GM18502 (cell line): ENCODE measurements around the gene NSMF.
"Not testable (repeated sequence)": the region's sequence is repeated elsewhere in the genome, so short reads cannot be mapped to it uniquely, and the experiment has no call there.

Experiments
- ATAC-seq: cut with Tn5 transposase; IDR thresholded peaks from one replicate; pipeline ENCODE4 v1.9.1; 2021; ENCODE audit warnings: mild to moderate bottlenecking; ENCODE audit not compliant: unreplicated experiment, poor library complexity

Gene NSMF

GRCh38 chr9:137417161-137418021 is 41.7 kb downstream of the NSMF start:
- ATAC-seq, result no peak

DNA sequence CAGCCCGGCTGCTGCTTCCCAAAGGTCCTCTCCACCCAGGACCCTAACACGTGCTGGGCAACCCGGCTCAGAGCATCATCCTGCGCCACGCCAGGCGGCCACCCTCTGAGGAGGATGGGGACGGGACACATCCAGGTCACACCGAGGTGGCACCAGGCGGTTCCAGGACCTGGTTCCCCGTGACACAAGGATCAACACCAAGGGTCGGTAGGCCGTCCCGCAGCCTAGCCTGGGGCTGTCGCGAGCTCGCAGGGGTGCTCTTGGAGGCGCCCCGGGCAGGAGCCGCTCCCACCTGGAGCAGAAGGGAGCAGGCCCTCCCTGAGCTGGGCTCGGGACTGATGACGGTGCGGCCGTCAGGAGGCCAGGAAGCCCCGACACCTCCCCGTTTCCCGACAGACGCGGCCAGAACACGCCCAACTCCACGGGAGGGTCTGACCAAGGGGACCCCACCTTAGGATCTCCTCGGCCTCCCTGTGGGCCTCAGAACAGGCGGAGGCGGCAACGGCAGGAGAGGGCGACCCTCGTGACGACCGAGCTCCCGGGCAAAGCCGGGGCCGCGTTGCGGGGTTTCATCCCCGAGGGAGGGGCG is 42.5 kb downstream of the NSMF start:
- ATAC-seq, result no peak

- ATAC-seq, result no peak
Measured at GRCh38 chr9:137416006-137416562, 43.0 kb downstream of the NSMF start.

DNA sequence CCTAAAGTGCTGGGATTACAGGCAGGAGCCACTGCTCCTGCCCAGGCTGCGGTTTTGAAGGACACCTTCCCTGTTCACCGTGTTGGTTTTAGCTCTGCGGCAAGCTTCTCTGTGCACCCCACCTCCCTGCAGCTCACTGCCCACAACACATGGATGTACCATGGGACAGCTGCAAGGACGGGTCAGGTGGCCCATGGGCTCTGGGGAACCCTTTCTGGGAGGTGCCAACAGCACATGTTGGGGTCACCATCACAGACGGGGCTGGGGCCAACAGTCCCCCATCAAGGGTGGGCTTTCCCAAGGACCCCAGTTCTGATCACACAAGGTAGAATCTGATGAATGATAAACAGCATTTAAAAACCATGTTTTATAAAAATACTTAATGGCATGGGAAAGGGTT is 43.7 kb downstream of the NSMF start:
- ATAC-seq, result no peak

DNA sequence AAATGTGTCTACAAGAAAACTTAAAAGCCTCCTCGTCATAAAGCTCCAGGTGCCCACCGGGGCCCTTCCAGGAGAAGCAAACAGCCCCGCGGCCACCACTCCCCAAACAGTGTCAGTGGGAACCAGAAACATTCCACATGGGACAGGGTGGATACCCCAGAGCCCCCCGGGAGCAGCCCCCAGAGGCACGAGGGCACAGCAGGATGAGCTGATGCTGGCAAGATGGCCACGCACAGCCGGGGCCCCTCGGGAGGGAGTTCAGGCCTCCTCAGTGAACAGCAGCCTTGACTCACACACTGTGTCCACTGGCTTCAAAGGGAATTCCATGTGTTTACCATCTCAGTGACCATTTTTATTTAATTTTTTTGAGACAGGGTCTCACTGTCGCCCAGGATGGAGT is 46.7 kb downstream of the NSMF start:
- no peak for ATAC-seq

GRCh38 chr9:137411645-137412380 is 47.3 kb downstream of the NSMF start:
- no peak for ATAC-seq

DNA sequence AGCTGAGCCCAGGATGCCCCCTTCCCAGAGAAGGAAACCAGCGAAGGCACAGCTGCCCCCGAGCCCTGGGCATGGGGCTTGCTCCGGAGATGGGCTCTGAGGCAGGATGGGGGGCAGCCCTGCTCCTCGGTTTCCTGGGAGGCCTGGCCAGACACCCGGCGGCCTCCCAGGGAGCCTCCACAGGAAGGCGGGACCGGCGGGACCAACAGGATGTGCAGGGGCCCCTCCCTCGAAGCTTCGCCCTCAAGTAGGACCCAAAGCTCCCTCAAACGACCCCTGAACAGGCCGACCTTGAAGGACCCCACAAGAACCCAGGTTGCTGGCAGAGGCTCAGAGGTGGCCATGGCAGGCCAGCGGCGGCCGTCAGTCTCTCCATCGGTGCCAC is 47.9 kb downstream of the NSMF start:
- no peak for ATAC-seq

- no peak for ATAC-seq
Measured at GRCh38 chr9:137410891-137411249, 48.3 kb downstream of the NSMF start.

GRCh38 chr9:137410236-137410890 is 48.8 kb downstream of the NSMF start:
- ATAC-seq, result not testable (repeated sequence)

GRCh38 chr9:137409515-137409914 is 49.6 kb downstream of the NSMF start:
- ATAC-seq, result no peak

DNA sequence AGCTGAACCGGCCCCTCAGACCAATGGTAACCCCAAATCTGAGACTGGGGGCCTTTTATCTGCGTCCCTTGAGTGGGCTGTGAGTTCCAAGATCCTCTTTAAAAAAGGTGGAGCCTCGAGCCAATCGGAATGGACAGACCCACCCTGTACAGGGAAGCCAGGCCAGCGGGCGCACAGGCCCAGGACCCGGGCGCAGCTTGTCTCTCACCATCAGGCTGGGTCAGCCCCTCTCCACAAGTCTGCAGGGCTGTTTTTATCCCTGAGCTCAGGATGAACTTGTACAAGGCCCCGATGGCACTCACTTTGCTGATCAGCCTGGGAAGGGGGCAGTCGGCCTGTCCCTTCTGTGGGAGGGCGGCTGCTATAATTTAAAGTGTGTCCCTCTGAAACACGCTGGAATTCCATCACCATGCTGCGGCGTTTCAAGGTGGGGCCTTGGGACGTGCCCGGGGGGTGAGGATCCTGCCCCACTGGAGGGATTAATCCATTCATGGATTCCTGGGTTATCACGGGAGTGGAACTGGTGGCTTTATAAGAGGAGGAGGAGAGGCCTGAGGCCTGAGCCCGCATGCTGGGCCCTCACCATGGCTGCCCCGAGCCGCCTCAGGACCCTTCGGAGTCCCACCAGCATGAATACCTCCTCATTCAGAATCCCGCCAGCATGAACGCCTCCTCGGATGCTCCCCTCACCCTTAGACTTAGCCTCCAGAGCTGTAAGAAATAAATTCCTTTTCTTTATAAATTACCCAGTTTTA is 50.3 kb downstream of the NSMF start:
- no peak for ATAC-seq

DNA sequence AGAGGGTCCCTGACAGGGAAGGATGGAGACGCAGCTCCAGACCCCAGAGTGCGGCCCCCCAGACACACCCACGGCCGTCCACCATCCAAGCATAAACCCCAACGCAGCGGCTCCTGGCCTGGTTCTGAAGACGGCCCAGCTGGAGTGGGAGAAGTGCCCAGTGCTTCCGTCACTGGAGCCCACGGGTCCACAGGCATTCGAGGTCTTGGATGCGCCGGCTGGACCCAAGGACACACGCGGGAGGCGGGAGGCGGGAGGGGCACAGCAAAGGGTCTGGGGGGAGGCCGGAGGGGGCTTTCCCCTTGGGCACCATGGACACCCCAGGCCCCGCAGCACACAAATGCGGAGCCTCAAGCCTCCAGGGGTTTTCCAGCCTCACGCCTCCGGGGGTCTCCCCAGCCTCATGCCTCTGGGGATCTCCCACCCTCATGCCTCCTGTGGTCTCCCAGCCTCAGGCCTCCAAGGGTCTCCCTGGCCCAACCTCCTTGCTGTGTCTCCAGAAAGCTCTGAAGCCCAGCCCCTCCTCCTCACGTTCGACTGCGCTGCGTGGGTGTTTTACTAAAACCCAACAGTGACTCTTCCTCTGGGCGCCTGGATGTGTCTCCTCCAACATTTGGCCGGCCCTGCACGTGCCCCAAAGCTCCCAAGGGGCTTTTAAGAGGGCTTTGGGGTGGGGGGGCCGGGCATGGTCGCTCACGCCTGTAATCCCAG is 51.4 kb downstream of the NSMF start:
- no peak for ATAC-seq

- ATAC-seq, result peak; percentile 55
Measured at GRCh38 chr9:137406876-137407589, 52.1 kb downstream of the NSMF start.

DNA sequence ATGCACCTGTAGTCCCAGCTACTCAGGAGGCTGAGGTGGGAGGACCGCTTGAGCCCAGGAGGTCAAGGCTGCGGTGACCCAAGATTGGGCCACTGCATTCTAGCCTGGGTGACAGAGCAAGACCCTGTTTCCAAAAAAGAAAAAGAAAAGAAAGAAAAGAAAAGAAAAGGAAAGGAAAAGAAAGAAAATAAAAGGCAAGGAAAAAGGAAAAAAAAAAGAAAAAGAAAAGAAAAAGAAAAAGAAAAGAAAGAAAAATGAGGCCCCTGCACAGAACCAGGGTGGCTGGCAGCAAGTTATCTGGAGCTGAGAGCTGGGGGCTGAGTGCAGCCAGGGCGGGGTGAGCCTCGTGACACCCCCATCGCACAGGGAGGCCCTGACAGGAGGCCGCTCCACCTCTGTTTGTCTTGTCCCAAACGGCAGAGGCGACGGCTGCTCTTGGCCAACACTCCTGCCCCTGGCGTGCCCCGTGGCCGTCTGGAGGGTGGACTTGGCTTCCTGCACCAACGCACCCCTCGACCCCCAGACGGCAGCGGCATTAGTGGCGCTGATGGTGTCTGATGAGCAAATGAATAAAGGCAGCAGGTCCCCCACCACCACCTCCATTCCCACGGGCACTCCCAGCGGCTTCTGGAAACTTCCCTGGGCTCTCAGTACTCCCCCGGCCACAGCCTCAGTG is 52.9 kb downstream of the NSMF start:
- no peak for ATAC-seq

GRCh38 chr9:137405677-137406081 is 53.5 kb downstream of the NSMF start:
- ATAC-seq, result no peak

DNA sequence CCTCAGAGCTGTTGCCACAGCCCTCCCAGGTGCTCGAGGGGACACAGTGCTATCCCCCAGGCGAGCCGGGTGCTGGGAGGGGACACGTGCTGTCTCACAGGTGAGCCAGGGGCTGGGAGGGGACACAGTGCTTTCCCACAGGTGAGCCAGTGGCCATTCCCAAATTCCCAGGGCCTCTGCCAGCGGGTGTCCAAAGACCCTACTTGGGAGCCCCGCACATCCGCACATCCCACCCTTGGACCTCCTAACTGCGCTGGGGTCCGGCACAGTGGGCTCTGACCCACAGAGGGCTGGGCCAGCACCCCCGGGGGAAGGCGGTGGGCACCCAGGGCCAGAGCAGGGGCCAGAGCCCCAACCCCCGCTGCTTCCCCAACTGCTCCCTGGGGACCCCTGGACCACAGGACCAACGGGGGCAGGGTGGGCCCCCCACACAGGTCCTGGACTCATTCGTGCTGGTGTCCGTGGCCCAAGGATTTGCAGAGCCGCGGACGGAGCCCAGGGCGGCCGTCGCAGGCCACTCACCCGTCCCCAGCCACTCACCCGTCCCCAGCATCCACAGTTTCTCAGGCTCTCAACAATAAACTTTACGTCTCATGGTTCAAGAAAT is 54.1 kb downstream of the NSMF start:
- no peak for ATAC-seq

GRCh38 chr9:137403269-137403668 is 55.9 kb downstream of the NSMF start:
- no peak for ATAC-seq

DNA sequence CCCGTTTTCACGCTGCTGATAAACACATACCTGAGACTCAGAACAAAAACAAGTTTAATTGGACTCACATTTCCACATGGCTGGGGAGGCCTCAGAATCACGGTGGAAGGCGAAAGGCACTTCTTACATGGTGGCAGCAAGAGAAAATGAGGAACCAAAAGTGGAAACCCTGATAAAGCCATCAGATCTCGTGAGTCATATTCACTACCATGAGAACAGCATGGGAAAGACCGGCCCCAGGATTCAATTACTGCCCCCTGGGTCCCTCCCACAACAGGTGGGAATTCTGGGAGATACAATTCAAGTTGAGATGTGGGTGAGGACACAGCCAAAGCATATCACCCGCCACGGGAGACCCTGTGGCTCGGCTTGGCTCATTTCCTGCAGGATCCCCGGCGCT is 56.4 kb downstream of the NSMF start:
- ATAC-seq, result no peak
